ENCODE data around the gene C1orf21.

DNA sequence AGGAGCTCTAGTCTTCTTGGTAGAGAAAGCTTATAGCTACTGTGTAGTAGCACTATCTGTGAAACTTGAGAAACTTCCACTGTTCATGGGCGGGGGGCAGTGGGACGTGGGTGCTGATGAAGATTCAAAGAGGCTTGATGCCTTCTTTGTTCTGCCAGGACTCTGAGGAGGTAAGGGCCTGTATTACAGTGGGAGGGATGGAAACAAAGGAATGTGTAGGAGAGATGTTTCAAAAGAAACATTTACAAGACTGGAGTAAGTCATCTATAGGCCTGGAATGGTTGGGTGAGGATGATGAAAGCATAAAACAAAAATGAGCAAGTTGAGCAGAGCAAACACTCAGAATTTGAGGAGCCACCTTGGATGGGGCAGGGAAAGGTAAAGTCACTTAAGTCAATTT, 89.4 kb downstream of the C1orf21 start:
- TF ChIP-seq, protein P1, sequence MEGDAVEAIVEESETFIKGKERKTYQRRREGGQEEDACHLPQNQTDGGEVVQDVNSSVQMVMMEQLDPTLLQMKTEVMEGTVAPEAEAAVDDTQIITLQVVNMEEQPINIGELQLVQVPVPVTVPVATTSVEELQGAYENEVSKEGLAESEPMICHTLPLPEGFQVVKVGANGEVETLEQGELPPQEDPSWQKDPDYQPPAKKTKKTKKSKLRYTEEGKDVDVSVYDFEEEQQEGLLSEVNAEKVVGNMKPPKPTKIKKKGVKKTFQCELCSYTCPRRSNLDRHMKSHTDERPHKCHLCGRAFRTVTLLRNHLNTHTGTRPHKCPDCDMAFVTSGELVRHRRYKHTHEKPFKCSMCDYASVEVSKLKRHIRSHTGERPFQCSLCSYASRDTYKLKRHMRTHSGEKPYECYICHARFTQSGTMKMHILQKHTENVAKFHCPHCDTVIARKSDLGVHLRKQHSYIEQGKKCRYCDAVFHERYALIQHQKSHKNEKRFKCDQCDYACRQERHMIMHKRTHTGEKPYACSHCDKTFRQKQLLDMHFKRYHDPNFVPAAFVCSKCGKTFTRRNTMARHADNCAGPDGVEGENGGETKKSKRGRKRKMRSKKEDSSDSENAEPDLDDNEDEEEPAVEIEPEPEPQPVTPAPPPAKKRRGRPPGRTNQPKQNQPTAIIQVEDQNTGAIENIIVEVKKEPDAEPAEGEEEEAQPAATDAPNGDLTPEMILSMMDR (IDR thresholded peaks at IDR 0.05), result no peak
- TF ChIP-seq POLR2A (IDR thresholded peaks at IDR 0.05), result no peak

Data from Peyer's patch (tissue), 4 donors.